Measurements from ENCODE around the gene TENT4A. TPM values are rescaled to one million over a fixed set of nuclear protein-coding genes. Genes with fewer than 3 reads are reported as not detected.
A peak's percentile ranks its signal among the peaks of the same experiment; 100 is the strongest.

The TENT4A gene
- total RNA-seq, 1 experiment from 2014 or later: 25.6 TPM

GRCh38 chr5:6765612-6766525, 52.6 kb downstream of the TENT4A start:
- H3K79me1 ChIP-seq (ENCODE audit: insufficient read depth, low read depth, low read length, poor library complexity, severe bottlenecking): no peaks in the 10 kb centered on the region
- H4K91ac ChIP-seq (ENCODE audit: insufficient read length, low read depth, low read length): no peak overlapping the region
- H2BK12ac ChIP-seq (ENCODE audit: insufficient read length, low read depth, low read length): no peak overlapping the region
- H3K18ac ChIP-seq (ENCODE audit: insufficient read length, low read depth, low read length): peak overlapping the region; percentile 90
- no peaks in the 10 kb centered on the region for H3K27me3 ChIP-seq (ENCODE audit: insufficient read depth, low read length)
- Mint-ChIP-seq H3K4me1 (peaks cover 6 to 11% of the 10 kb centered on the region in 2 experiments; a peak in 3 of 4 replicates), H3K27ac (no peak overlapping the region), H3K9me3 (no peaks in the 10 kb centered on the region), H3K36me3 (ENCODE audit: insufficient read depth in 1 of 3, low read depth in 3 of 3) (no peaks in the 10 kb centered on the region; a peak in 2 of 7 replicates), H3K4me3 (no peak overlapping the region), H3K27me3 (ENCODE audit: low read depth) (peaks cover 3% of the 10 kb centered on the region)
- H2BK5ac ChIP-seq (ENCODE audit: insufficient read length, low read length): no peak overlapping the region
- no peak overlapping the region for H3T11ph ChIP-seq (ENCODE audit: low read length)
- no peak overlapping the region for H2AK5ac ChIP-seq (ENCODE audit: insufficient read length, low read length)
- peak; percentile 95 for TF ChIP-seq CTCF (conservative IDR thresholded peaks at IDR 0.05)
- H2BK20ac ChIP-seq (ENCODE audit: low read depth, low read length, poor library complexity, severe bottlenecking): no peak overlapping the region
- 0 out of 2 replicates have a peak overlapping the region, but pooled peaks have one; percentile 68 for H3K14ac ChIP-seq (ENCODE audit: insufficient read depth, low read length)
- no peaks in the 10 kb centered on the region for H3K4me1 ChIP-seq (ENCODE audit: insufficient read depth, low read length)
- H2BK15ac ChIP-seq (ENCODE audit: low read depth, low read length): no peak overlapping the region
- H3K4ac ChIP-seq (ENCODE audit: low read depth, low read length): no peak overlapping the region
- no peak overlapping the region for H3K27ac ChIP-seq (ENCODE audit: insufficient read length, low read depth, low read length)
- H3K79me2 ChIP-seq (ENCODE audit: insufficient read depth, low read length): no peaks in the 10 kb centered on the region
- no peaks in the 10 kb centered on the region for H4K20me1 ChIP-seq (ENCODE audit: control insufficient read depth, insufficient read depth, insufficient read length)
- no peak overlapping the region for H3K23ac ChIP-seq (ENCODE audit: insufficient read length, low read depth, low read length)
- no peak overlapping the region for H3K9ac ChIP-seq (ENCODE audit: extremely low read depth, insufficient read length, low read length)
- peak; percentile 91 for DNase-seq
- H4K5ac ChIP-seq (ENCODE audit: insufficient read length, low read depth, low read length): no peak overlapping the region
- no peak overlapping the region for H4K8ac ChIP-seq (replicated peaks; ENCODE audit: insufficient read length, low read depth, low read length)
- no peaks in the 10 kb centered on the region for H3K23me2 ChIP-seq (ENCODE audit: insufficient read length, low read depth, low read length, poor library complexity, severe bottlenecking)
- no peaks in the 10 kb centered on the region for H3K9me3 ChIP-seq (ENCODE audit: control insufficient read depth, low read depth, low read length)
- H3K56ac ChIP-seq (ENCODE audit: insufficient read length, low read depth, low read length): no peak overlapping the region
- no peak overlapping the region for H2AFZ ChIP-seq (ENCODE audit: low read length)
- no peak overlapping the region for H2BK120ac ChIP-seq (ENCODE audit: low read depth, low read length, poor library complexity, severe bottlenecking)
- H3K4me2 ChIP-seq (ENCODE audit: insufficient read depth, insufficient read length, low read length): no peak overlapping the region
- no CpG with 5 or more reads among the region's 22 CpGs for WGBS (ENCODE audit: extremely low coverage, insufficient read length, low lambda C conversion rate)
